ACC112 (cell line): Measurements from ENCODE around the gene SYNGR1.
"Not testable (repeated sequence)": the region's sequence is repeated elsewhere in the genome, so short reads cannot be mapped to it uniquely, and the experiment has no call there.

ENCODE experiments used
- H2AFZ ChIP-seq: fragments of 200-600 bp; sonication (generic); one replicate; pipeline ENCODE4 v1.6.0; 2017; ENCODE audit warnings: antibody characterized with exemption, low read length; ENCODE audit not compliant: unreplicated experiment
- H3K27ac ChIP-seq: fragments of 200-600 bp; sonication (generic); 2 replicates; pipeline ENCODE4 v1.5.1; 2014; ENCODE audit warnings: low read depth, mild to moderate bottlenecking, antibody characterized with exemption, low read length, moderate library complexity
- H3K27me3 ChIP-seq: fragments of 200-600 bp; sonication (generic); 2 replicates; pipeline ENCODE4 v1.6.1; 2014; ENCODE audit warnings: mild to moderate bottlenecking, antibody characterized with exemption, low read length, moderate library complexity, mixed read lengths; ENCODE audit not compliant: insufficient read depth
- H3K36me3 ChIP-seq: fragments of 200-600 bp; sonication (generic); 2 replicates; pipeline ENCODE4 v1.6.1; 2016; ENCODE audit warnings: mild to moderate bottlenecking, antibody characterized with exemption, low read length, moderate library complexity, mixed read lengths; ENCODE audit not compliant: insufficient read depth
- H3K4me1 ChIP-seq: fragments of 200-600 bp; sonication (generic); one replicate; pipeline ENCODE4 v1.6.1; 2016; ENCODE audit warnings: low read length, mixed read lengths; ENCODE audit not compliant: insufficient read depth, unreplicated experiment, control insufficient read depth
- H3K4me3 ChIP-seq: fragments of 200-600 bp; sonication (generic); 2 replicates; pipeline ENCODE4 v1.5.1; 2014; ENCODE audit warnings: mild to moderate bottlenecking, low read depth, low read length
- H3K79me2 ChIP-seq: fragments of 200-600 bp; sonication (generic); one replicate; pipeline ENCODE4 v1.6.0; 2016; ENCODE audit warnings: low read length; ENCODE audit not compliant: control insufficient read depth, unreplicated experiment, insufficient read depth

SYNGR1 gene

DNA sequence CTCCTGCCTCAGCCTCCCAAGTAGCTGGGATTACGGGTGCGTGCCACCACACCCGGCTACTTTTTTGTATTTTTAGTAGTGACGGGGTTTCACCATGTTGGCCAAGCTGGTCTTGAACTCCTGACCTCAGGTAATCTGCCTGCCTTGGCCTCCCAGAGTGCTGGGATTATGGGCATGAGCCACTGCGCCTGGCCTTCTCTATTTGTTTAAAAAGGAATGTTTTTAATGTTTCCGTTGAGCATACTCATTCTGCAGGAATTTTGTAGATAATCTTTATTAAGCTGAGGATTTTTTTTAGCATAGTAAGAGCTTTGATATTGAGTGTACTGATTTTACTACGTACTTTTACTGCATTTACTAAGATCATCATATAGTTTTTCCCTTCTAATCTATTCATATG is 10.0 kb upstream of the SYNGR1 start:
- not testable (repeated sequence) for H3K27ac ChIP-seq, H3K79me2 ChIP-seq

DNA sequence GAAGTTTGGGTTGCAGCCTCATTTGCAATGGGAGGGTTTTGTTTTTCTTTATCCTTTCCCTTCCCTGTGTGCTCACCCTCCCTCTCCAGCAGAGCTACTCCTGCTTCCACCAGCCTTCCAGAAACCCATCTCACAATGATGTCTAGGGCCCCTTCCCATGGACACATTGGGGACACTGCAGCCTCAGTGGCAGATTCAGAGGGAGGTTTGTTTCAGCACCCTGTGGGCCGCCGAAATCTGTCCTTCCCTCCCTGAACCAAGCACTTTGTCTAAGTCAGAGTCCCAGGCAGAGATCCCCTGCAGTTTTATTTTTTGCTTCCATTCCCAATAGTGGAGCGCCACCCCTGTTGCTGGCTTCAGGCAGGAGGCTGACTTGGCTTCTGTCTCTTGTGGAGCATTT is 8.6 kb upstream of the SYNGR1 start:
- no peaks in the 10 kb centered on the region for H3K27me3 ChIP-seq
- H3K4me1 ChIP-seq = no peaks in the 10 kb centered on the region
- no peak overlapping the region for H3K27ac ChIP-seq
- no peak overlapping the region for H2AFZ ChIP-seq
- no peak overlapping the region for H3K4me3 ChIP-seq
- H3K36me3 ChIP-seq = no peaks in the 10 kb centered on the region
- no peaks in the 10 kb centered on the region for H3K79me2 ChIP-seq

More for the DNA sequence above, 10.0 kb upstream of the SYNGR1 start:
- not testable (repeated sequence) for H3K36me3 ChIP-seq, H3K4me1 ChIP-seq, H2AFZ ChIP-seq, H3K4me3 ChIP-seq, H3K27me3 ChIP-seq

DNA sequence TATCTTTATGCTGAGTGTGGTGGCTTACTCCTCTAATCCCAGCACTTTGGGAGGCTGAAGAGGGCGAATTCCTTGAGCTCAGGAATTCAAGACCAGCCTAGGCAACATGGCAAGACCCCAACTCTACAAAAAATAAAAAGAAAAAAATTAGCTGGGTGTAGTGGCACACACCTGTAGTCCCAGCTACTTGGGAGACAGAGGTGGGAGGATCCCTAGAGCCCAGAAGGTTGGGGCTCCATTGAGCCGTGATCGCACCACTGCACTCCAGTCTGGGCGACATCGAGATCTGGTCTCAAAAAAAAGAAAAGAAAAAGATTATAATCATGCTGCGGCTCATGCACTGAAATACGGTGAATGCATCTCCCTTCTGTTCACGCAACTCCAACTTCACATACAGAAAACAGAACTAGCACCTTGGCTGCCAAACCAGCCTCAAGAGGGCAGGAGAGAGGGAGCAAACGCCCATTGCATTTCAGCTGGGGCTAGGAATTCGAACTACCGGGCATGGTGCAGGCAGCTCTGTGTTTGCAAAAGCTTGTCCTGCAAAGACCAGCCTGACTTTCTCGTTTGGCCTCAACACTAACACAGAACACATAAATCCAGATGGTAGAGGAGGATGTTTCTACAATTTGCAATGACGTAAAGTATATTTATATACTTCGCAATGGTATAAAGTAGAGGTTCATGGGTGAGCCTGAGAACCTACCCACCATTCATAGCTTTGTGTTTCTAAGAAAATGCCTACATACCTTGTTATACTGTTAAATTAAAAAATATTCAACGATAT is 6.3 kb upstream of the SYNGR1 start:
- H3K36me3 ChIP-seq = no peaks in the 10 kb centered on the region
- no peak overlapping the region for H3K4me3 ChIP-seq
- H3K4me1 ChIP-seq = no peaks in the 10 kb centered on the region
- no peaks in the 10 kb centered on the region for H3K79me2 ChIP-seq
- H2AFZ ChIP-seq = no peak overlapping the region
- H3K27ac ChIP-seq = no peak overlapping the region
- H3K27me3 ChIP-seq = no peaks in the 10 kb centered on the region

DNA sequence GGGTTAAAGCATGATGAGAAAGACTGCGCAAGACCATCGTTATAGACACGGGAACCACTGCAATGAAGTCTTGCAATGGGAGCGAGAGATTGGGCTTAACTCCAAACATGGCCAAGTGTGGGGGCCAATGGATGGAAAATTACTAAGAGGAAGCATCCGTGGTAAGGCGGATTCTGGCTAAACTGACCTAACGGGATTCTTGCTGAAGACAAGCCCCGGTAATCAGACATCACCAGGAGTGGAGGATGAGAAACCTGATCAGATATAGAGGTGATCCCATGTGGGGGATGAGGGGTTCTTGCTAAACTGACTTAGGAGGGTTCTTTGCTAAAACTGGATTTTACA is 5.8 kb upstream of the SYNGR1 start:
- H2AFZ ChIP-seq = no peak overlapping the region
- no peak overlapping the region for H3K27ac ChIP-seq
- no peaks in the 10 kb centered on the region for H3K4me1 ChIP-seq
- no peaks in the 10 kb centered on the region for H3K27me3 ChIP-seq
- no peaks in the 10 kb centered on the region for H3K36me3 ChIP-seq
- H3K79me2 ChIP-seq = no peaks in the 10 kb centered on the region
- H3K4me3 ChIP-seq = no peak overlapping the region

DNA sequence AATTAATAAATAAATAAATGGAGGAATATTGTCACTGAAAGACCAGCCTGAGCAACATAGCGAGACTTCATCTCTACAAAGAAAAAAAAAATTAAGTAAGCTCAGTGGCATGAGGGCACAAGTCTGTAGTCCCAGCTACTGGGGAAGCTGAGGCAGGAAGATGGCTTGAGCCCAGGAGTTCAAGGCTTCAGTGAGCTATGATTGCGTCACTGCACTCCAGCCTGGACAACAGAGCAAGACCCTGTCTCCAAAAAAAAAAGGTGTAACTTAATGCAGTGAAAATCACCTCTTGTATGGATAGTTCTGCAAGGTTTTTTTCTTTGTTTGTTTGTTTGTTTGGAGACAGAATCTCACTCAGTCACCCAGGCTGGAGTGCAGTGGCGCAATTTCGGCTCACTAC is 4.6 kb upstream of the SYNGR1 start:
- H3K4me1 ChIP-seq = no peaks in the 10 kb centered on the region
- no peaks in the 10 kb centered on the region for H3K79me2 ChIP-seq
- no peaks in the 10 kb centered on the region for H3K36me3 ChIP-seq
- H3K27me3 ChIP-seq = no peaks in the 10 kb centered on the region
- no peak overlapping the region for H3K27ac ChIP-seq
- no peak overlapping the region for H2AFZ ChIP-seq
- no peak overlapping the region for H3K4me3 ChIP-seq

DNA sequence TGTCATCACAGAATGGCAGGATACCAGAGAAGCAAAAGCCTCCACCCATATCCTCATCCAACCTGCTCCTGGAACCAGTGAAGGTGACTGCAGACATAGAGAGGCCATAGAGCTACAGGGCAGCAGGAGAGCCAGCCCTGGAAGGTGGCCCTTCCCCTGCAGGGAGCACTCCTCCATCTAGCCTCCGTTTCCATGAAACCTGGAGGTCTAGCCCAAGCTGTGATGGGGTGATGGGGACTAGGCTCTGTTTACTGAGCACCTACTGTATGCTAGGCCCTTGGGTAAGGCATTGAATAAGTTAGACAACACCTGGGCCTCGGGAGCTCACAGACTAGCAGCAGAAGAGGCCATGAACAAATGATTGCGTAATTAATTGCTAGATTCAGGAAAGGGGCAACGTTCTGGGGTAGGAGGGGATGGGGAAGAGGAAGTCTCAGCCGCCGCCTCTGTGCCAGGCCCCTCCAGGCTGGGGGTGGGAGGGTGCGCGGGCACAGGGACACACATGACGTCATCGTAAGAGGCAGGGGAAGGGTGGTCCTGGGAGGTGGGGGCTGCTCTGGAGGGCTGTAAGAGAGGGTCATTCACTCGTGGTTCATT is 784 bp upstream of the SYNGR1 start:
- Histone ChIP-seq H3K27ac (no peak overlapping the region), H3K27me3 (no peaks in the 10 kb centered on the region)

DNA sequence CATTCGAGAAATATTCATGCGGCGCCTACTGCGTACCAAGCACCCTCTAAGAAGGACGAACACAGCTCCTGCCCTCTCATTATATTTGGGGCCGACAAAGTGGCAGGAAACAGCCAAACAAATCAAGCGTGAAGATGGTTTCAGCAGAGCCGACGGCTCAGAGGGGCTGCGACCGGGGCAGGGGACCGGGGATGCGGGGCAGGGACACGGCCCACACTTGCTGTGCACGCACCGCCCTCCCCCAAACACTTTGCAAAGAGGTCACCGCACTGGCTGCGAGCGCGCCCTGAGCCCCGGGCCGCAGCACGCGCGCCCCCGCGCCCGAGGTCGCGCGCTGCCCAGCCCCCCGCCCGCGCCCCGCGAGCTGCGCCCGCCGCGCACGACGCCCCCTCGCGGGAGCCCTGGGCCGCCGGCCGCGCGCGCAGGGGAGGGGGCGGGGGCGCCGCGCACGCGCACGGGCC is 255 bp upstream of the SYNGR1 start:
- no peaks in the 10 kb centered on the region for H3K36me3 ChIP-seq
- peak overlapping the region; percentile 69 for H3K4me3 ChIP-seq
- no peaks in the 10 kb centered on the region for H3K27me3 ChIP-seq
- H2AFZ ChIP-seq = no peak overlapping the region
- no peaks in the 10 kb centered on the region for H3K79me2 ChIP-seq
- no peaks in the 10 kb centered on the region for H3K4me1 ChIP-seq
- H3K27ac ChIP-seq = no peak overlapping the region

More for the DNA sequence above, 784 bp upstream of the SYNGR1 start:
- Histone ChIP-seq H3K79me2 (no peaks in the 10 kb centered on the region), H2AFZ (no peak overlapping the region), H3K4me1 (no peaks in the 10 kb centered on the region), H3K4me3 (peak overlapping the region; percentile 67), H3K36me3 (no peaks in the 10 kb centered on the region)

DNA sequence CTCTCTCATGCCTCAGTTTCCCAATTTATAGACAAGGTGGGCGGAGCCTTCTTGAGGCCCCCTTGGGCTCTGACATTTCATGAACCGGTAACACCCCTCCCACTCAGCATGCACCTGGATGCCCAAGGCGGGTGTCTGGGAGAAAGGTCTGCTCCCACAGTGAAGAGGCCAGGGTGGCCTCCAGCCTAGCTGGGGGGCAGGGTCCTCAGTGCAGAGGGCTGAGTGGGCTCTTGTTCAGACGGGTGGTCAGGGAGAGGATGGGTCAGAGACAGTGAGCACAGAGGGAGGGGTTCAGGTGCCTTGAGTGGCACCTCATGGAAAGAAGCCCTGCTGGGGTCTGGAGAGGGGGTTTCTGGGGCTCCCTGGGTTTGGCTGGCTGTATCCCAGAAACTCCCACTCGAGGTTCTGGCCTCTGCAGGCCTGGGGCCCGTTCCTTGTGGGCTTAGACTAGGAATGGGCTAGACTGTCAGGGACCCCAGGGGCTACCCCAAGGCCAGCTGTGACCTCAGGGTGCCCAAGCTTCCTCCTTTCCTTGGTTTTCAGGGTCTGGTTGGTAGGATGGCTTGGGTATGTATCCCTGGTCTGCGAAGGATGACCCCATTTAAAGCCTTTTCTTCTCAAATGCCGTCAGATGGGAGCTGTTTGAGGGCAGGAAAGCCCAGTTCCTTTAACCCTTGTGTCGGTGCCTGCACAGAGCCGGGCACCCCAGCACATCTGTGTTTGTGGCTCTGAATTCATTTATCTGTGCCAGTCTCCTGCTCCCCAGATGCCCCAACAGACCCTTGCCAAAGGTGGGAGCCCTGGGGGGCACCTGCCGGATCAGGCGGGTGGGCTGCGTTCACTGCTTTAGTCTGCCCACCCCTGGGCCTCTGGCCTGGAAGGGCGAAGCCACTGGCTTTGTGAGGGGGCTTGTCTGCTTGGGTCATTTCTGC is 1.2 kb downstream of the SYNGR1 start:
- H3K27ac ChIP-seq = no peak overlapping the region
- no peaks in the 10 kb centered on the region for H3K4me1 ChIP-seq
- H2AFZ ChIP-seq = no peak overlapping the region
- peak overlapping the region; percentile 69 for H3K4me3 ChIP-seq
- no peaks in the 10 kb centered on the region for H3K79me2 ChIP-seq
- H3K36me3 ChIP-seq = no peaks in the 10 kb centered on the region
- H3K27me3 ChIP-seq = no peaks in the 10 kb centered on the region

DNA sequence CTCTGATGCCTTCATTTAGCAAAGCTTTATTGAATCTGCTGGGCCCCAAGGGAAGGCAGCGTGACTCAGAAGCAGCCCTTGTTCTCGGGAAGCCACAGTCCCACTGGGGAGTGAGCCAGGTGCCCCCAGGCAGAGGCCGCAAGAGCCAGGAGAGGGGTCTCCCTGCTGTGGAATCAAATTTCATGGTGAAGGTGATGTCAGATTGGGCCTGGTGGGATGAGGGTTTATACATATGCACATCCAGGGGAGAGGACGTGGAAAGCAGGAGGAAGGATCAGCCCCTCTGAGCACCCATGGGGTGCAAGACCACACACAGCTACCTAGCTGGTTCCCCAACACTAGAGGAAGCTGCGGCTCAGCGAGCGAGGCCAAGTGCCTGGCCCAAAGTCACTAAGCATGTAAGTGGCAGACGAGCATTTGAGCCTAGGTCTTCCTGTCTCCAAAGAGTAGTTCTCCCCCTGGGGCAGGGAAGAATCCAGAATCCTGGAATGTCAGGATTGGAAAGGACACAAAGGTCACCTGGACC is 2.0 kb downstream of the SYNGR1 start:
- Histone ChIP-seq H3K36me3 (no peaks in the 10 kb centered on the region), H2AFZ (no peak overlapping the region), H3K4me3 (no peak overlapping the region), H3K4me1 (no peaks in the 10 kb centered on the region), H3K27me3 (no peaks in the 10 kb centered on the region), H3K27ac (no peak overlapping the region), H3K79me2 (no peaks in the 10 kb centered on the region)

DNA sequence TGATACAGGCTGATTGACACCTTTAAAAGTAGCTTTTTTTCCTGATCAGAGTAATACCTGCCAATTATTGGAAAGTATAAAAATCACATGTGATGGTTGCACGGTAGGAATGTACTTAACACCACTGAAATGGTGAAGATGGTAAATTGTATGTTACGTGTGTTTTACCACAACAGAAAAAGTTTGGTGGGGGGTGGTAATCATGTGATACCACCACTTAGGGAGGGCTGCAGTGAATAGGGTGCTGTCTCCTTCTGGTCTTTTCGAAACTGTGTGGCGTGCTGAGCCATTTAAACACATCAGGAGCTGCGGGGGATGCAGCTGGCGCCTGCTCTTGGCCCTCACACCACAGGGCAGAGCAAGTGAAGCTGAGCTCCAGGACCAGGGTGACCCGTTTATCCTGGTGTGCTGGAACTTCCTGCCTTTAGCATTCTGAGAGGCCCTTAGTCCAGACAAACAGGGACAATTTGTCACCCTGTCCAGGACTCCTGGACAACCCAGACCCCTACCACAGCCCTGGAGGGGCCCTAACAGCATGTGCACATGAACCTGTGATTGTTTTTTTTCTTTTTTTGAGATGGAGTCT is 2.6 kb downstream of the SYNGR1 start:
- Histone ChIP-seq H3K27ac (no peak overlapping the region), H3K4me3 (no peak overlapping the region), H3K4me1 (no peaks in the 10 kb centered on the region), H2AFZ (no peak overlapping the region), H3K27me3 (no peaks in the 10 kb centered on the region), H3K36me3 (no peaks in the 10 kb centered on the region), H3K79me2 (no peaks in the 10 kb centered on the region)
